GM23338 (cell line): ENCODE data around the gene TMEM209. TPM values are rescaled to one million over a fixed set of nuclear protein-coding genes. Genes with fewer than 3 reads are reported as not detected.

Source experiments
- ATAC-seq: fragments of 200-7000 bp; cut with Tn5 transposase; 3 replicates; pipeline ENCODE4 v1.9.1; 2020
- DNase-seq: peaks from one replicate; pipeline ENCODE4 v3.0.0-alpha.2; 2015; ENCODE audit warnings: low spot score
- H2AFZ ChIP-seq: fragments of 200-600 bp; sonication (generic); 2 replicates; pipeline ENCODE4 v1.8.0; 2016; ENCODE audit warnings: antibody characterized with exemption, mild to moderate bottlenecking, moderate library complexity
- H3F3A ChIP-seq: fragments of 200-600 bp; sonication (generic); replicated peaks from 2 replicates; pipeline ENCODE4 v1.8.0; 2017; ENCODE audit warnings: antibody characterized with exemption, mixed run types, low read depth
- H3K27ac ChIP-seq: fragments of 200-600 bp; sonication (generic); 2 replicates; pipeline ENCODE4 v1.6.1; 2016; ENCODE audit warnings: low read depth
- H3K27me3 ChIP-seq: fragments of 200-600 bp; sonication (generic); 2 replicates; pipeline ENCODE4 v1.8.0; 2016; ENCODE audit warnings: mild to moderate bottlenecking, mixed run types, moderate library complexity; ENCODE audit not compliant: insufficient read depth
- H3K36me3 ChIP-seq: fragments of 200-600 bp; sonication (generic); 2 replicates; pipeline ENCODE4 v1.8.0; 2016; ENCODE audit warnings: mild to moderate bottlenecking; ENCODE audit not compliant: insufficient read depth
- H3K4me1 ChIP-seq: fragments of 200-600 bp; sonication (generic); 2 replicates; pipeline ENCODE4 v1.8.0; 2016; ENCODE audit warnings: mild to moderate bottlenecking, moderate library complexity; ENCODE audit not compliant: insufficient read depth
- H3K4me2 ChIP-seq: fragments of 200-600 bp; sonication (generic); 2 replicates; pipeline ENCODE4 v1.7.1; 2017; ENCODE audit warnings: mixed run types
- H3K4me3 ChIP-seq: fragments of 200-600 bp; sonication (generic); 2 replicates; pipeline ENCODE4 v1.6.1; 2016; ENCODE audit warnings: mixed run types
- H3K79me2 ChIP-seq: fragments of 200-600 bp; sonication (generic); replicated peaks from 2 replicates; pipeline ENCODE4 v1.8.0; 2017; ENCODE audit warnings: mild to moderate bottlenecking; ENCODE audit not compliant: insufficient read depth
- H3K9me2 ChIP-seq: fragments of 200-600 bp; sonication (generic); 2 replicates; pipeline ENCODE4 v1.8.0; 2017; ENCODE audit not compliant: insufficient read depth
- H4K20me1 ChIP-seq: fragments of 200-600 bp; sonication (generic); replicated peaks from 2 replicates; pipeline ENCODE4 v1.8.0; 2017; ENCODE audit warnings: mild to moderate bottlenecking; ENCODE audit not compliant: insufficient read depth
- H3K27ac Mint-ChIP-seq: 2 replicates; pipeline ENCODE4 v1.8.0; 2020; ENCODE audit warnings: inconsistent platforms, mild to moderate bottlenecking, moderate library complexity, mixed read lengths
- H3K27me3 Mint-ChIP-seq: 3 replicates; pipeline ENCODE4 v1.8.0; 2022; ENCODE audit warnings: low read depth, mild to moderate bottlenecking, moderate library complexity, mixed read lengths, inconsistent platforms; ENCODE audit not compliant: insufficient read depth, poor library complexity
- H3K36me3 Mint-ChIP-seq: 3 replicates; pipeline ENCODE4 v1.8.0; 2021; ENCODE audit warnings: low read depth, mild to moderate bottlenecking, inconsistent platforms, moderate library complexity, mixed read lengths
- H3K4me1 Mint-ChIP-seq: 3 replicates; pipeline ENCODE4 v1.8.0; 2020; ENCODE audit warnings: mild to moderate bottlenecking, inconsistent platforms, mixed read lengths
- H3K4me3 Mint-ChIP-seq: 3 replicates; pipeline ENCODE4 v1.8.0; 2021; ENCODE audit warnings: moderate library complexity, mild to moderate bottlenecking, inconsistent platforms, mixed read lengths
- H3K9me3 Mint-ChIP-seq: 3 replicates; pipeline ENCODE4 v1.8.0; 2020; ENCODE audit warnings: moderate library complexity, mild to moderate bottlenecking, inconsistent platforms, mixed read lengths
- CREB1 ChIP-seq: fragments of 250-450 bp; sonication (Bioruptor Pico); IDR thresholded peaks from 2 replicates; pipeline ENCODE4 v1.5.0; 2020; ENCODE audit warnings: low read depth, mild to moderate bottlenecking, moderate library complexity
- EZH2 ChIP-seq: fragments of 200-600 bp; sonication (generic); IDR thresholded peaks from one replicate; pipeline ENCODE4 v1.8.0; 2017; ENCODE audit warnings: antibody characterized with exemption, mild to moderate bottlenecking, low read depth; ENCODE audit not compliant: unreplicated experiment
- EZH2phosphoT487 ChIP-seq: fragments of 200-600 bp; sonication (generic); IDR thresholded peaks from one replicate; pipeline ENCODE4 v1.8.1; 2018; ENCODE audit warnings: antibody characterized with exemption; ENCODE audit not compliant: unreplicated experiment
- JUNB ChIP-seq: IDR thresholded peaks from one replicate; pipeline ENCODE4 v1.6.1; 2016; ENCODE audit warnings: antibody characterized with exemption; ENCODE audit not compliant: unreplicated experiment
- NANOG ChIP-seq: IDR thresholded peaks from 2 replicates; pipeline ENCODE4 v1.6.1; 2016; ENCODE audit warnings: antibody characterized with exemption, borderline replicate concordance
- POLR2AphosphoS5 ChIP-seq: IDR thresholded peaks from 2 replicates; pipeline ENCODE4 v1.6.1; 2016; ENCODE audit warnings: antibody characterized with exemption, low read depth
- STAT1 ChIP-seq: IDR thresholded peaks from one replicate; pipeline ENCODE4 v1.6.1; 2016; ENCODE audit warnings: antibody characterized with exemption; ENCODE audit not compliant: unreplicated experiment
- ZNF114 ChIP-seq: fragments of 250-450 bp; sonication (Bioruptor Pico); IDR thresholded peaks from 2 replicates; pipeline ENCODE4 v1.5.0; 2020; ENCODE audit warnings: mild to moderate bottlenecking, moderate library complexity
- ZNF331 ChIP-seq: fragments of 250-450 bp; sonication (Bioruptor Pico); IDR thresholded peaks from 2 replicates; pipeline ENCODE4 v1.5.0; 2020; ENCODE audit warnings: low read depth, mild to moderate bottlenecking, moderate library complexity
- polyA plus RNA-seq: library from polyadenylated mRNA; unstranded; fragments of >200 nt; fragmentation: Nextera tagmentation; extraction: Ambion mirVana; gene quantifications from 2 replicates; pipeline ENCODE4 v1.2.1, GENCODE V29; 2016
- total RNA-seq: library from RNA; depleted of rRNA; stranded (reverse); fragments of >200 nt; shearing (Covaris generic); gene quantifications from 2 replicates; pipeline ENCODE4 v1.2.3, GENCODE V29; 2014
- TF ChIP-seq, protein P1 (sequence below): IDR thresholded peaks from 2 replicates; pipeline ENCODE4 v1.6.1; 2016; ENCODE audit warnings: antibody characterized with exemption
- TF ChIP-seq, protein P2 (sequence below), 2 experiments: fragments of 200-600 bp in 1 of 2; sonication (generic) in 1 of 2; conservative IDR thresholded peaks; 2 replicates each; pipeline versions ENCODE4 v1.5.1 to v1.6.1; 2016 to 2017; ENCODE audit warnings: antibody characterized with exemption in 2 of 2, low read depth in 2 of 2, mild to moderate bottlenecking in 2 of 2, moderate library complexity in 1 of 2
- TF ChIP-seq, protein P3 (sequence below): fragments of 250-450 bp; sonication (Bioruptor Pico); IDR thresholded peaks from 2 replicates; pipeline ENCODE4 v1.5.0; 2020; ENCODE audit warnings: mild to moderate bottlenecking, moderate library complexity
- TF ChIP-seq, protein P4 (sequence below): IDR thresholded peaks from one replicate; pipeline ENCODE4 v1.6.1; 2018; ENCODE audit warnings: antibody characterized with exemption; ENCODE audit not compliant: unreplicated experiment

The TMEM209 gene
- total and polyA plus RNA-seq, 2 experiments from 2014 or later = 18.6 to 26.2 TPM

DNA sequence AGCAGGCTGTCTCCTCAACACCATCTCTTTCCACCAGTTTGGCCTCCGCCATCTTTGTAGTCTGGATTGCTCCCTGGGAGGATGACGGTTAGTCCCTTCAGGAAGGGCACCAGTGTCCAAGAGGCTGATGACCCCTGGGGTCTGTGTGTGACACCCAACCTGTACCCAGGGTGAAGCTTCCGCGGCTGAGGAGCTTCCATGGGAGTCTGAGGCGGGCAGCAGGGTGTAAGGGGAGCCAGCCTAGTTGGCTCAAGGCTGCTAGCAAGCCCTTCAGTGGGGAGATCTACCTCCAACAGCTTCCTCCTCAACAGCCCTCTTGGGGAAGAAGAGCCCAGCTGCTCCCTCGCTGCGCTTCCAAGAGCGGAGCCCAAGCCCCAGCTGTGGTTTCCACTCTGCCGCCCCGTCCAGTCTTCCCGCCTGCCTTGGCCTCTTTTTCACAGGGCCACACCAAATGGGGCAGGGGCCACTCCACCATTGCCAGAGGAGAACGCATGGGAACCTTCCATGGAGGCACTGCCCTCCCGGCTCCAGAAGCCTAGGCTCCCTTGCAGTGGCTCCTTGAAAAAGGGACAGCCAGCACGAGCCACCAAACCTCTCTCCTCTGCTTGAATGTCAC lies 57.4 kb downstream of the TMEM209 start:
- Histone ChIP-seq H3K36me3 (no peaks in the 10 kb centered on the region), H3K4me2 (no peak overlapping the region), H3F3A (no peaks in the 10 kb centered on the region), H3K4me3 (no peak overlapping the region), H3K9me2 (no peaks in the 10 kb centered on the region), H3K4me1 (no peaks in the 10 kb centered on the region), H2AFZ (no peak overlapping the region), H4K20me1 (no peaks in the 10 kb centered on the region), H3K27ac (no peak overlapping the region), H3K27me3 (no peaks in the 10 kb centered on the region), H3K79me2 (no peaks in the 10 kb centered on the region)
- ATAC-seq (no peak), DNase-seq (no peak)
- H3K9me3 Mint-ChIP-seq = no peaks in the 10 kb centered on the region
- H3K4me1 Mint-ChIP-seq = peaks cover 15% of the 10 kb centered on the region
- no peak overlapping the region for H3K4me3 Mint-ChIP-seq
- no peaks in the 10 kb centered on the region for H3K36me3 Mint-ChIP-seq
- peaks cover 14% of the 10 kb centered on the region for H3K27me3 Mint-ChIP-seq
- H3K27ac Mint-ChIP-seq = no peak overlapping the region
- TF ChIP-seq EZH2phosphoT487 (no peak), POLR2AphosphoS5 (no peak), STAT1 (no peak), NANOG (no peak), ZNF114 (no peak), CREB1 (no peak), JUNB (no peak), ZNF331 (CRISPR knock-in tag) (no peak), EZH2 (no peak)
- TF ChIP-seq, protein P1, sequence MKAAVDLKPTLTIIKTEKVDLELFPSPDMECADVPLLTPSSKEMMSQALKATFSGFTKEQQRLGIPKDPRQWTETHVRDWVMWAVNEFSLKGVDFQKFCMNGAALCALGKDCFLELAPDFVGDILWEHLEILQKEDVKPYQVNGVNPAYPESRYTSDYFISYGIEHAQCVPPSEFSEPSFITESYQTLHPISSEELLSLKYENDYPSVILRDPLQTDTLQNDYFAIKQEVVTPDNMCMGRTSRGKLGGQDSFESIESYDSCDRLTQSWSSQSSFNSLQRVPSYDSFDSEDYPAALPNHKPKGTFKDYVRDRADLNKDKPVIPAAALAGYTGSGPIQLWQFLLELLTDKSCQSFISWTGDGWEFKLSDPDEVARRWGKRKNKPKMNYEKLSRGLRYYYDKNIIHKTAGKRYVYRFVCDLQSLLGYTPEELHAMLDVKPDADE = no peak
- TF ChIP-seq, protein P2, sequence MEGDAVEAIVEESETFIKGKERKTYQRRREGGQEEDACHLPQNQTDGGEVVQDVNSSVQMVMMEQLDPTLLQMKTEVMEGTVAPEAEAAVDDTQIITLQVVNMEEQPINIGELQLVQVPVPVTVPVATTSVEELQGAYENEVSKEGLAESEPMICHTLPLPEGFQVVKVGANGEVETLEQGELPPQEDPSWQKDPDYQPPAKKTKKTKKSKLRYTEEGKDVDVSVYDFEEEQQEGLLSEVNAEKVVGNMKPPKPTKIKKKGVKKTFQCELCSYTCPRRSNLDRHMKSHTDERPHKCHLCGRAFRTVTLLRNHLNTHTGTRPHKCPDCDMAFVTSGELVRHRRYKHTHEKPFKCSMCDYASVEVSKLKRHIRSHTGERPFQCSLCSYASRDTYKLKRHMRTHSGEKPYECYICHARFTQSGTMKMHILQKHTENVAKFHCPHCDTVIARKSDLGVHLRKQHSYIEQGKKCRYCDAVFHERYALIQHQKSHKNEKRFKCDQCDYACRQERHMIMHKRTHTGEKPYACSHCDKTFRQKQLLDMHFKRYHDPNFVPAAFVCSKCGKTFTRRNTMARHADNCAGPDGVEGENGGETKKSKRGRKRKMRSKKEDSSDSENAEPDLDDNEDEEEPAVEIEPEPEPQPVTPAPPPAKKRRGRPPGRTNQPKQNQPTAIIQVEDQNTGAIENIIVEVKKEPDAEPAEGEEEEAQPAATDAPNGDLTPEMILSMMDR (conservative IDR thresholded peaks at IDR 0.05; ENCODE audit: low read depth in 2 of 2) = no peak
- TF ChIP-seq, protein P3, sequence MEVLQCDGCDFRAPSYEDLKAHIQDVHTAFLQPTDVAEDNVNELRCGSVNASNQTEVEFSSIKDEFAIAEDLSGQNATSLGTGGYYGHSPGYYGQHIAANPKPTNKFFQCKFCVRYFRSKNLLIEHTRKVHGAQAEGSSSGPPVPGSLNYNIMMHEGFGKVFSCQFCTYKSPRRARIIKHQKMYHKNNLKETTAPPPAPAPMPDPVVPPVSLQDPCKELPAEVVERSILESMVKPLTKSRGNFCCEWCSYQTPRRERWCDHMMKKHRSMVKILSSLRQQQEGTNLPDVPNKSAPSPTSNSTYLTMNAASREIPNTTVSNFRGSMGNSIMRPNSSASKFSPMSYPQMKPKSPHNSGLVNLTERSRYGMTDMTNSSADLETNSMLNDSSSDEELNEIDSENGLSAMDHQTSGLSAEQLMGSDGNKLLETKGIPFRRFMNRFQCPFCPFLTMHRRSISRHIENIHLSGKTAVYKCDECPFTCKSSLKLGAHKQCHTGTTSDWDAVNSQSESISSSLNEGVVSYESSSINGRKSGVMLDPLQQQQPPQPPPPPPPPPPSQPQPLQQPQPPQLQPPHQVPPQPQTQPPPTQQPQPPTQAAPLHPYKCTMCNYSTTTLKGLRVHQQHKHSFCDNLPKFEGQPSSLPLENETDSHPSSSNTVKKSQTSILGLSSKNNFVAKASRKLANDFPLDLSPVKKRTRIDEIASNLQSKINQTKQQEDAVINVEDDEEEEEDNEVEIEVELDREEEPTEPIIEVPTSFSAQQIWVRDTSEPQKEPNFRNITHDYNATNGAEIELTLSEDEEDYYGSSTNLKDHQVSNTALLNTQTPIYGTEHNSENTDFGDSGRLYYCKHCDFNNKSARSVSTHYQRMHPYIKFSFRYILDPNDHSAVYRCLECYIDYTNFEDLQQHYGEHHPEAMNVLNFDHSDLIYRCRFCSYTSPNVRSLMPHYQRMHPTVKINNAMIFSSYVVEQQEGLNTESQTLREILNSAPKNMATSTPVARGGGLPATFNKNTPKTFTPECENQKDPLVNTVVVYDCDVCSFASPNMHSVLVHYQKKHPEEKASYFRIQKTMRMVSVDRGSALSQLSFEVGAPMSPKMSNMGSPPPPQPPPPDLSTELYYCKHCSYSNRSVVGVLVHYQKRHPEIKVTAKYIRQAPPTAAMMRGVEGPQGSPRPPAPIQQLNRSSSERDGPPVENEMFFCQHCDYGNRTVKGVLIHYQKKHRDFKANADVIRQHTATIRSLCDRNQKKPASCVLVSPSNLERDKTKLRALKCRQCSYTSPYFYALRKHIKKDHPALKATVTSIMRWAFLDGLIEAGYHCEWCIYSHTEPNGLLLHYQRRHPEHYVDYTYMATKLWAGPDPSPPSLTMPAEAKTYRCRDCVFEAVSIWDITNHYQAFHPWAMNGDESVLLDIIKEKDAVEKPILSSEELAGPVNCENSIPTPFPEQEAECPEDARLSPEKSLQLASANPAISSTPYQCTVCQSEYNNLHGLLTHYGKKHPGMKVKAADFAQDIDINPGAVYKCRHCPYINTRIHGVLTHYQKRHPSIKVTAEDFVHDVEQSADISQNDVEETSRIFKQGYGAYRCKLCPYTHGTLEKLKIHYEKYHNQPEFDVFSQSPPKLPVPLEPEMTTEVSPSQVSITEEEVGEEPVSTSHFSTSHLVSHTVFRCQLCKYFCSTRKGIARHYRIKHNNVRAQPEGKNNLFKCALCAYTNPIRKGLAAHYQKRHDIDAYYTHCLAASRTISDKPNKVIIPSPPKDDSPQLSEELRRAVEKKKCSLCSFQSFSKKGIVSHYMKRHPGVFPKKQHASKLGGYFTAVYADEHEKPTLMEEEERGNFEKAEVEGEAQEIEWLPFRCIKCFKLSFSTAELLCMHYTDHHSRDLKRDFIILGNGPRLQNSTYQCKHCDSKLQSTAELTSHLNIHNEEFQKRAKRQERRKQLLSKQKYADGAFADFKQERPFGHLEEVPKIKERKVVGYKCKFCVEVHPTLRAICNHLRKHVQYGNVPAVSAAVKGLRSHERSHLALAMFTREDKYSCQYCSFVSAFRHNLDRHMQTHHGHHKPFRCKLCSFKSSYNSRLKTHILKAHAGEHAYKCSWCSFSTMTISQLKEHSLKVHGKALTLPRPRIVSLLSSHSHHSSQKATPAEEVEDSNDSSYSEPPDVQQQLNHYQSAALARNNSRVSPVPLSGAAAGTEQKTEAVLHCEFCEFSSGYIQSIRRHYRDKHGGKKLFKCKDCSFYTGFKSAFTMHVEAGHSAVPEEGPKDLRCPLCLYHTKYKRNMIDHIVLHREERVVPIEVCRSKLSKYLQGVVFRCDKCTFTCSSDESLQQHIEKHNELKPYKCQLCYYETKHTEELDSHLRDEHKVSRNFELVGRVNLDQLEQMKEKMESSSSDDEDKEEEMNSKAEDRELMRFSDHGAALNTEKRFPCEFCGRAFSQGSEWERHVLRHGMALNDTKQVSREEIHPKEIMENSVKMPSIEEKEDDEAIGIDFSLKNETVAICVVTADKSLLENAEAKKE = no peak
- TF ChIP-seq, protein P4, sequence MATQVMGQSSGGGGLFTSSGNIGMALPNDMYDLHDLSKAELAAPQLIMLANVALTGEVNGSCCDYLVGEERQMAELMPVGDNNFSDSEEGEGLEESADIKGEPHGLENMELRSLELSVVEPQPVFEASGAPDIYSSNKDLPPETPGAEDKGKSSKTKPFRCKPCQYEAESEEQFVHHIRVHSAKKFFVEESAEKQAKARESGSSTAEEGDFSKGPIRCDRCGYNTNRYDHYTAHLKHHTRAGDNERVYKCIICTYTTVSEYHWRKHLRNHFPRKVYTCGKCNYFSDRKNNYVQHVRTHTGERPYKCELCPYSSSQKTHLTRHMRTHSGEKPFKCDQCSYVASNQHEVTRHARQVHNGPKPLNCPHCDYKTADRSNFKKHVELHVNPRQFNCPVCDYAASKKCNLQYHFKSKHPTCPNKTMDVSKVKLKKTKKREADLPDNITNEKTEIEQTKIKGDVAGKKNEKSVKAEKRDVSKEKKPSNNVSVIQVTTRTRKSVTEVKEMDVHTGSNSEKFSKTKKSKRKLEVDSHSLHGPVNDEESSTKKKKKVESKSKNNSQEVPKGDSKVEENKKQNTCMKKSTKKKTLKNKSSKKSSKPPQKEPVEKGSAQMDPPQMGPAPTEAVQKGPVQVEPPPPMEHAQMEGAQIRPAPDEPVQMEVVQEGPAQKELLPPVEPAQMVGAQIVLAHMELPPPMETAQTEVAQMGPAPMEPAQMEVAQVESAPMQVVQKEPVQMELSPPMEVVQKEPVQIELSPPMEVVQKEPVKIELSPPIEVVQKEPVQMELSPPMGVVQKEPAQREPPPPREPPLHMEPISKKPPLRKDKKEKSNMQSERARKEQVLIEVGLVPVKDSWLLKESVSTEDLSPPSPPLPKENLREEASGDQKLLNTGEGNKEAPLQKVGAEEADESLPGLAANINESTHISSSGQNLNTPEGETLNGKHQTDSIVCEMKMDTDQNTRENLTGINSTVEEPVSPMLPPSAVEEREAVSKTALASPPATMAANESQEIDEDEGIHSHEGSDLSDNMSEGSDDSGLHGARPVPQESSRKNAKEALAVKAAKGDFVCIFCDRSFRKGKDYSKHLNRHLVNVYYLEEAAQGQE = no peak
